ENCODE measurements around the gene AGPAT4. TPM values are rescaled to one million over a fixed set of nuclear protein-coding genes. Genes with fewer than 3 reads are reported as not detected.

Gene AGPAT4
- total RNA-seq, 1 experiment from 2014 or later = 15.5 TPM

DNA sequence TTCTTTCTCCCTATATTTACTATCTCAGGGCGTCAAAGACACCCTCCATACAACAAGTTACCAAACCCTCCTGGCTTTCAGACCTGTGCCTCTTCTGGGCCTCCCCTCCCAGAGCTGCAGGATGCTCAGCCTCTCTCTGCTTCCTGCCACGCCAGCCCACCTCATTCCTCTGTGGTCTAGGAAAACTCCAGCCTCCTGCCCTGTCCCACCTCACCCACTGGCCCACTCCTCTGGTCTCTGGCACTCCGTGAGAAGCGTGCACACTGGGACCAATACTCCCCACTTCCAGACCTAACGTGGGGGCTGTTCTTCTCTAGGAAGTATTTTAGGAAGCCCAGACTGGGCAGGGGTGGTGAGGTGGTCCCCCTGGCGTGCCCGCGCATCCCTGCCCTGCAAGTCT, 9.7 kb downstream of the AGPAT4 start:
- H2AFZ ChIP-seq (ENCODE audit: low read depth, low read length, poor library complexity, severe bottlenecking) = no peak overlapping the region
- H3K4me3 ChIP-seq (replicated peaks in 1 of 2; ENCODE audit: low read depth in 1 of 2, low read length in 2 of 2) = no peak overlapping the region
- TF ChIP-seq SP1 (IDR thresholded peaks at IDR 0.05; ENCODE audit: low read depth) (no peak), SRF (IDR thresholded peaks at IDR 0.05; ENCODE audit: low read depth) (no peak), EGR1 (IDR thresholded peaks at IDR 0.05; ENCODE audit: low read depth) (no peak), YY1 (IDR thresholded peaks at IDR 0.05; ENCODE audit: extremely low read depth, insufficient replicate concordance, low read depth, low read length) (no peak), CBX3 (IDR thresholded peaks at IDR 0.05; ENCODE audit: low read depth) (no peak), ZNF274 (IDR thresholded peaks at IDR 0.05; ENCODE audit: low read depth, low read length) (no peak), CEBPB (IDR thresholded peaks at IDR 0.05; ENCODE audit: low read depth) (no peak), POLR2A (IDR thresholded peaks at IDR 0.05; ENCODE audit: borderline replicate concordance, extremely low read depth, insufficient read depth, insufficient read length) (no peak), SIN3A (IDR thresholded peaks at IDR 0.05; ENCODE audit: low read depth) (no peak), JUND (IDR thresholded peaks at IDR 0.05) (no peak), RAD21 (IDR thresholded peaks at IDR 0.05; ENCODE audit: low read depth) (no peak), EZH2 (IDR thresholded peaks at IDR 0.05) (no peak), EZH2phosphoT487 (IDR thresholded peaks at IDR 0.05; ENCODE audit: borderline replicate concordance) (no peak), TCF7L2 (IDR thresholded peaks at IDR 0.05; ENCODE audit: borderline replicate concordance, extremely low read depth, insufficient read depth, insufficient read length) (no peak), ZFX (IDR thresholded peaks at IDR 0.05) (no peak)
- TF ChIP-seq, protein P1, sequence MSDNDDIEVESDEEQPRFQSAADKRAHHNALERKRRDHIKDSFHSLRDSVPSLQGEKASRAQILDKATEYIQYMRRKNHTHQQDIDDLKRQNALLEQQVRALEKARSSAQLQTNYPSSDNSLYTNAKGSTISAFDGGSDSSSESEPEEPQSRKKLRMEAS (IDR thresholded peaks at IDR 0.05) = no peak
- TF ChIP-seq, protein P2, sequence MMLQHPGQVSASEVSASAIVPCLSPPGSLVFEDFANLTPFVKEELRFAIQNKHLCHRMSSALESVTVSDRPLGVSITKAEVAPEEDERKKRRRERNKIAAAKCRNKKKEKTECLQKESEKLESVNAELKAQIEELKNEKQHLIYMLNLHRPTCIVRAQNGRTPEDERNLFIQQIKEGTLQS (IDR thresholded peaks at IDR 0.05) = no peak
- TF ChIP-seq, protein P3, sequence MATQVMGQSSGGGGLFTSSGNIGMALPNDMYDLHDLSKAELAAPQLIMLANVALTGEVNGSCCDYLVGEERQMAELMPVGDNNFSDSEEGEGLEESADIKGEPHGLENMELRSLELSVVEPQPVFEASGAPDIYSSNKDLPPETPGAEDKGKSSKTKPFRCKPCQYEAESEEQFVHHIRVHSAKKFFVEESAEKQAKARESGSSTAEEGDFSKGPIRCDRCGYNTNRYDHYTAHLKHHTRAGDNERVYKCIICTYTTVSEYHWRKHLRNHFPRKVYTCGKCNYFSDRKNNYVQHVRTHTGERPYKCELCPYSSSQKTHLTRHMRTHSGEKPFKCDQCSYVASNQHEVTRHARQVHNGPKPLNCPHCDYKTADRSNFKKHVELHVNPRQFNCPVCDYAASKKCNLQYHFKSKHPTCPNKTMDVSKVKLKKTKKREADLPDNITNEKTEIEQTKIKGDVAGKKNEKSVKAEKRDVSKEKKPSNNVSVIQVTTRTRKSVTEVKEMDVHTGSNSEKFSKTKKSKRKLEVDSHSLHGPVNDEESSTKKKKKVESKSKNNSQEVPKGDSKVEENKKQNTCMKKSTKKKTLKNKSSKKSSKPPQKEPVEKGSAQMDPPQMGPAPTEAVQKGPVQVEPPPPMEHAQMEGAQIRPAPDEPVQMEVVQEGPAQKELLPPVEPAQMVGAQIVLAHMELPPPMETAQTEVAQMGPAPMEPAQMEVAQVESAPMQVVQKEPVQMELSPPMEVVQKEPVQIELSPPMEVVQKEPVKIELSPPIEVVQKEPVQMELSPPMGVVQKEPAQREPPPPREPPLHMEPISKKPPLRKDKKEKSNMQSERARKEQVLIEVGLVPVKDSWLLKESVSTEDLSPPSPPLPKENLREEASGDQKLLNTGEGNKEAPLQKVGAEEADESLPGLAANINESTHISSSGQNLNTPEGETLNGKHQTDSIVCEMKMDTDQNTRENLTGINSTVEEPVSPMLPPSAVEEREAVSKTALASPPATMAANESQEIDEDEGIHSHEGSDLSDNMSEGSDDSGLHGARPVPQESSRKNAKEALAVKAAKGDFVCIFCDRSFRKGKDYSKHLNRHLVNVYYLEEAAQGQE (IDR thresholded peaks at IDR 0.05; ENCODE audit: low read depth) = no peak
- TF ChIP-seq, protein P4, sequence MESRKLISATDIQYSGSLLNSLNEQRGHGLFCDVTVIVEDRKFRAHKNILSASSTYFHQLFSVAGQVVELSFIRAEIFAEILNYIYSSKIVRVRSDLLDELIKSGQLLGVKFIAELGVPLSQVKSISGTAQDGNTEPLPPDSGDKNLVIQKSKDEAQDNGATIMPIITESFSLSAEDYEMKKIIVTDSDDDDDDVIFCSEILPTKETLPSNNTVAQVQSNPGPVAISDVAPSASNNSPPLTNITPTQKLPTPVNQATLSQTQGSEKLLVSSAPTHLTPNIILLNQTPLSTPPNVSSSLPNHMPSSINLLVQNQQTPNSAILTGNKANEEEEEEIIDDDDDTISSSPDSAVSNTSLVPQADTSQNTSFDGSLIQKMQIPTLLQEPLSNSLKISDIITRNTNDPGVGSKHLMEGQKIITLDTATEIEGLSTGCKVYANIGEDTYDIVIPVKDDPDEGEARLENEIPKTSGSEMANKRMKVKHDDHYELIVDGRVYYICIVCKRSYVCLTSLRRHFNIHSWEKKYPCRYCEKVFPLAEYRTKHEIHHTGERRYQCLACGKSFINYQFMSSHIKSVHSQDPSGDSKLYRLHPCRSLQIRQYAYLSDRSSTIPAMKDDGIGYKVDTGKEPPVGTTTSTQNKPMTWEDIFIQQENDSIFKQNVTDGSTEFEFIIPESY (IDR thresholded peaks at IDR 0.05; ENCODE audit: extremely low read depth, insufficient replicate concordance, low read length) = no peak
- H3K9me3 ChIP-seq (ENCODE audit: control insufficient read depth in 1 of 2, insufficient read depth in 1 of 2, low read depth in 1 of 2, low read length in 2 of 2) = no peaks in the 10 kb centered on the region
- H3K27me3 ChIP-seq (ENCODE audit: insufficient read depth, low read length) = no peaks in the 10 kb centered on the region
- DNase-seq (ENCODE audit: low read depth, low spot score) = no peak
- no peaks in the 10 kb centered on the region for H3K36me3 ChIP-seq (ENCODE audit: control insufficient read depth in 1 of 2, insufficient read depth in 2 of 2, low read length in 2 of 2)
- H3K4me2 ChIP-seq (ENCODE audit: low read length) = no peak overlapping the region
- no peak overlapping the region for H3K27ac ChIP-seq (ENCODE audit: low read depth, low read length)
- ChIA-PET RAD21 (ENCODE audit: low non-redundant PET in 1 of 2, low total read pairs in 2 of 2, uncharacterized antibody in 2 of 2, unreplicated experiment in 2 of 2) (no interaction called here), POLR2A (no interaction called here), CTCF (no interaction called here)
- no TSS peak for BruUV-seq (replicated peaks)
- H3K4me1 ChIP-seq (ENCODE audit: control insufficient read depth in 1 of 2, insufficient read depth in 2 of 2, low read length in 2 of 2) = peaks cover 0 to 21% of the 10 kb centered on the region in 2 experiments; a peak in 2 of 4 replicates
- intact Hi-C loops (cut with micrococcal nuclease) = no loop called here
- no peak overlapping the region for H3K9ac ChIP-seq (ENCODE audit: low read length)
- ATAC-seq = no peak
- H3K9me2 ChIP-seq (ENCODE audit: insufficient read depth) = no peaks in the 10 kb centered on the region
- no peaks in the 10 kb centered on the region for H3K79me2 ChIP-seq (ENCODE audit: insufficient read depth, low read length)
- no peaks in the 10 kb centered on the region for H4K20me1 ChIP-seq (ENCODE audit: insufficient read depth)

All from HCT116 (cell line).